ENCODE data around the gene NHS.

NHS gene

DNA sequence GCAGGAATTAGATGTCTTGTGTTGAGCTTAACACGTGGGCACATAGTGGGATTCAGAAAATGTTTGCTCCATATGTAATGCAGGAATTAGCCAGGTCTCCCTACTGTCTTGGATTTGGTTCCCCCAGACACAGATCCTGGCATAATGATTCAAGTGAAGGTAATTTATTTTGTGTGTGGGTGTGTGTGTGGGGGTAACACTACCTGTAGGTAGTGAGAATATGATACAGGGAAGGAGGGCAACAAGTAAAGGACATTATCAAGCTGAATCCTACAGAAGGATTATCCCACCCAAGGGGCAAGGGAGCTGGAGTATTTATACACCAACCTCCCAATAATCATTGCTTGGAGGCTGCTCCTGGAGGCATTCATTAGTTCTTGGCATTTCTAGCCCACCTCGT, 101.4 kb downstream of the NHS start:
- Histone ChIP-seq H3K4me1 (ENCODE audit: control insufficient read depth in 2 of 2, insufficient read depth in 2 of 2, low read length in 2 of 2) (no peaks in the 10 kb centered on the region), H3K36me3 (ENCODE audit: control insufficient read depth in 2 of 2, insufficient read depth in 2 of 2, low read length in 2 of 2) (no peaks in the 10 kb centered on the region), H3K27me3 (ENCODE audit: control insufficient read depth in 2 of 2, insufficient read depth in 2 of 2, low read length in 2 of 2) (no peaks in the 10 kb centered on the region), H3K9ac (ENCODE audit: low read depth in 1 of 2, low read length in 2 of 2) (no peak overlapping the region), H3K4me3 (ENCODE audit: low read length in 2 of 2) (no peak overlapping the region), H3K27ac (ENCODE audit: low read depth in 2 of 2, low read length in 2 of 2) (no peak overlapping the region), H3K9me3 (ENCODE audit: control insufficient read depth in 2 of 2, low read length in 2 of 2) (no peaks in the 10 kb centered on the region)

DNA sequence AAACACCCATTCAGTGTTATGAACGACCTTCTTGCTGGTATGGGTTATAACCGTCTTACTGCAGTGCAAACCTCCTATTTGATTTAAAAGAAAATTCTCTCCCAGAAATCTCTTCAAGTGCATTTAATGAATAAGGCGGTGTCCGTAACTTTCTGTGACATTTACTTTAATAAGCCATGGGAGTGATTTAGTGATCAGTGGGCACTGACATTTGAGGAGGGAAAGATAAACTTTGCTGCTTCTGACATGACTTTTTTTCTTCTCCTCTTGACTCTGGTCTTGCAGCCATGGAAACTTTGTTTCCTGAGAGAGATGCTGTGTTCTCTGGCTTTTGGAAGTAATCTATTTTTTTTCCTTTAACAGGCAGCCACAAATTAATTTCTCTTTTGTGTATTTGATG, 106.1 kb downstream of the NHS start:
- Histone ChIP-seq H3K27me3 (ENCODE audit: control insufficient read depth in 2 of 2, insufficient read depth in 2 of 2, low read length in 2 of 2) (peaks cover 2 to 7% of the 10 kb centered on the region in 2 donors), H3K9me3 (ENCODE audit: control insufficient read depth in 2 of 2, low read length in 2 of 2) (no peaks in the 10 kb centered on the region), H3K27ac (ENCODE audit: low read depth in 2 of 2, low read length in 2 of 2) (no peak overlapping the region), H3K9ac (ENCODE audit: low read depth in 1 of 2, low read length in 2 of 2) (no peak overlapping the region), H3K4me1 (ENCODE audit: control insufficient read depth in 2 of 2, insufficient read depth in 2 of 2, low read length in 2 of 2) (no peaks in the 10 kb centered on the region), H3K4me3 (ENCODE audit: low read length in 2 of 2) (no peak overlapping the region), H3K36me3 (ENCODE audit: control insufficient read depth in 2 of 2, insufficient read depth in 2 of 2, low read length in 2 of 2) (no peaks in the 10 kb centered on the region)

DNA sequence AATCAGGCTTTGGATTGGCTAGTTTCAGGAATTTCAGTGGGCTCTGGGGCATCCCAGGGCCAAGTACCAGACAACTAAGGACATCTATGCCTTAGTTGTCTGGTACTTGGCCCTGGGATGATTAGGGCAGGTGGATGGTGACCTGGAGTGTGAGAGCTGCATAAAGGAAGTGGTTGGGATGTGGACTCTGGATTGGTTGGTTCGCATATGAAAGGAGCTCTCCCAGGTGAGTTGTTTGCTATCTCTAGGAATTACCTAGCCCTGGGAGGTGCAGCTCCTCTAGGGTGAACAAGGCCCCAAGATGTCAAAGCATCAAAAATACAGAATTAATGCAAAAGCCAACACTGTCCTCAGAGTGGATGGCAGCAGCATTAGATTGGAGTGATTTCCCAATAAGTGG, 109.6 kb downstream of the NHS start:
- no peak overlapping the region for H3K4me3 ChIP-seq (ENCODE audit: low read length in 2 of 2)
- H3K27ac ChIP-seq (ENCODE audit: low read depth in 2 of 2, low read length in 2 of 2) = no peak overlapping the region
- peaks cover 2 to 7% of the 10 kb centered on the region in 2 donors for H3K27me3 ChIP-seq (ENCODE audit: control insufficient read depth in 2 of 2, insufficient read depth in 2 of 2, low read length in 2 of 2)
- H3K9ac ChIP-seq (ENCODE audit: low read depth in 1 of 2, low read length in 2 of 2) = no peak overlapping the region
- no peaks in the 10 kb centered on the region for H3K4me1 ChIP-seq (ENCODE audit: control insufficient read depth in 2 of 2, insufficient read depth in 2 of 2, low read length in 2 of 2)
- H3K36me3 ChIP-seq (ENCODE audit: control insufficient read depth in 2 of 2, insufficient read depth in 2 of 2, low read length in 2 of 2) = no peaks in the 10 kb centered on the region
- no peaks in the 10 kb centered on the region for H3K9me3 ChIP-seq (ENCODE audit: control insufficient read depth in 2 of 2, low read length in 2 of 2)

DNA sequence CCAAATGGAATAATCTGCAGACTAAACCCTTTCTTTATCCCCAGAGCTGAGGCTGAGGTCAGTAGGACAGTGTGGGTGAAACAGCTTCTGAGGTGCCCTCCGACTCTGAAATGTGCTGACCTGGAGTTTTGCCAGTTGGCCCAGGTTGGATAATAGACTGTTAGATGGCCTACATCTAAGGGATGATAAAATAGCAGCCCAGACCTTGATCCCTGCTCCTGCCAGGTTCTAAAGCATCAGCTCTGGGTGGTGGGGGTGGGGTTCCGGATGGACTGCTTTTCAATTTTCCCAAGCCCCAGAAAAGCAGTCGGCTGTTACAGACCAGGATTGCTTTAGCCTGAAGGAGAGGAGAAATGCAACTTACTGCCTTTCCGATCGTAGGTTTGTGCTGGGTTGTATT, 110.4 kb downstream of the NHS start:
- Histone ChIP-seq H3K27ac (ENCODE audit: low read depth in 2 of 2, low read length in 2 of 2) (no peak overlapping the region), H3K36me3 (ENCODE audit: control insufficient read depth in 2 of 2, insufficient read depth in 2 of 2, low read length in 2 of 2) (no peaks in the 10 kb centered on the region), H3K9me3 (ENCODE audit: control insufficient read depth in 2 of 2, low read length in 2 of 2) (no peaks in the 10 kb centered on the region), H3K9ac (ENCODE audit: low read depth in 1 of 2, low read length in 2 of 2) (no peak overlapping the region), H3K27me3 (ENCODE audit: control insufficient read depth in 2 of 2, insufficient read depth in 2 of 2, low read length in 2 of 2) (peaks cover 2 to 7% of the 10 kb centered on the region in 2 donors), H3K4me1 (ENCODE audit: control insufficient read depth in 2 of 2, insufficient read depth in 2 of 2, low read length in 2 of 2) (no peaks in the 10 kb centered on the region), H3K4me3 (ENCODE audit: low read length in 2 of 2) (no peak overlapping the region)

DNA sequence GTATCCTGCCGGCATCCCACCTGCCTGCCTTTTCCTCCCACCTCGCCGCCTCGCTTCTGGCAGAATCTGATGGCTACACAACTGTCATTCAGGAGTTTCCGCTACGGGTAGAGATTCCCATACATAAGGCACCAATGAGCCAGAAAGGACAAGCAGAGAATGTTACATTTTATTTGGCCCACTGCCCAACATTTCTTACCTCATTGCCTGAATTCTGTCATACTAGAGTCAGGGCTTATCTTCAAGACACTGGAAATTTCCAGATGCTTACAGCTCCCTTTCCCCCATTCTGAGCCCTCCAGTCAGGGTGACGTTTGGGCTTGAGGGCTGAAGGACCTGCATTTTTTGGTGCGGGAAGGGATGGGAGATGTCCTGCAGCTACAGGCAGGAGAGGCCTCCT, 113.0 kb downstream of the NHS start:
- H3K27me3 ChIP-seq (ENCODE audit: control insufficient read depth in 2 of 2, insufficient read depth in 2 of 2, low read length in 2 of 2) = peaks cover 2 to 7% of the 10 kb centered on the region in 2 donors
- no peak overlapping the region for H3K4me3 ChIP-seq (ENCODE audit: low read length in 2 of 2)
- no peaks in the 10 kb centered on the region for H3K36me3 ChIP-seq (ENCODE audit: control insufficient read depth in 2 of 2, insufficient read depth in 2 of 2, low read length in 2 of 2)
- H3K4me1 ChIP-seq (ENCODE audit: control insufficient read depth in 2 of 2, insufficient read depth in 2 of 2, low read length in 2 of 2) = no peaks in the 10 kb centered on the region
- no peak overlapping the region for H3K27ac ChIP-seq (ENCODE audit: low read depth in 2 of 2, low read length in 2 of 2)
- no peak overlapping the region for H3K9ac ChIP-seq (ENCODE audit: low read depth in 1 of 2, low read length in 2 of 2)
- H3K9me3 ChIP-seq (ENCODE audit: control insufficient read depth in 2 of 2, low read length in 2 of 2) = no peaks in the 10 kb centered on the region

DNA sequence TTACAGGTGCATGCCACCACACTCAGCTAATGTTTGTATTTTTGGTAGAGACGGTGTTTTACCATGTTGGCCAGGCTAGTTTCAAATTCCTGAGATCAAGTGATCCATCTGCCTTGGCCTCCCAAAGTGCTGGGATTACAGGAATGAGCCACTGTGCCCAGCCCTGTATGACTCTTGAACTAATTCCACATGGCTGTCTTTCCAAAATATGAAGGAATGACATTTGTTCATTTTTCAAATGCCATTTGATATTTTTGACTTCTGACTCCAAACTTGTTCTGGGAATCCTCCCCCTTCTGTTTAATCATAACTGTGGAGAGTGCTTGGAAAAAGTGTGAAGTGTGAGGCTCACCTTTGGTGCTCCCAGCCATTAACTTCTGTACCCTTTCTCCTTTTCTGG, 119.2 kb downstream of the NHS start:
- Histone ChIP-seq H3K9ac (ENCODE audit: low read depth in 1 of 2, low read length in 2 of 2) (no peak overlapping the region), H3K9me3 (ENCODE audit: control insufficient read depth in 2 of 2, low read length in 2 of 2) (no peaks in the 10 kb centered on the region), H3K27ac (ENCODE audit: low read depth in 2 of 2, low read length in 2 of 2) (no peak overlapping the region), H3K36me3 (ENCODE audit: control insufficient read depth in 2 of 2, insufficient read depth in 2 of 2, low read length in 2 of 2) (no peaks in the 10 kb centered on the region), H3K27me3 (ENCODE audit: control insufficient read depth in 2 of 2, insufficient read depth in 2 of 2, low read length in 2 of 2) (peaks cover 4 to 8% of the 10 kb centered on the region in 2 donors), H3K4me1 (ENCODE audit: control insufficient read depth in 2 of 2, insufficient read depth in 2 of 2, low read length in 2 of 2) (peaks cover 0 to 3% of the 10 kb centered on the region in 2 donors), H3K4me3 (ENCODE audit: low read length in 2 of 2) (no peak overlapping the region)

DNA sequence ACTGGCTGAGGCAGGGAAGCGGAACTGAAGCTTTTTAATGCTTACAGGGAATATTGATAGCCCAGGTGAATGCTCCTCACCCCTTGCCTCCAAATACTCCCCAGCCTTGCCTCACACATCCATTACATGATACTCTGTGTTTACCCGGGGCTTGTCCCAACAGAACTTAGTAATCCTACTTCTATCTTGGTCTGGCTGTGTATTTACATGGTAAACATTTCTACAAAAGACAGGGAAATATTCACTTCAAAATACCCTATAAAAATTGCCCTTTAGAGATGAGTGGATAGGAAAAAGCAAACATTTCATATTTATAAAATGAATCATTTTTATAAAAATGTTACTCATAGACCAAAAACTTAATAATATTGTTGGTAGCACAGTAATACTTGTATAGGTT, 120.1 kb downstream of the NHS start:
- no peak overlapping the region for H3K4me3 ChIP-seq (ENCODE audit: low read length in 2 of 2)
- H3K9me3 ChIP-seq (ENCODE audit: control insufficient read depth in 2 of 2, low read length in 2 of 2) = no peaks in the 10 kb centered on the region
- no peaks in the 10 kb centered on the region for H3K36me3 ChIP-seq (ENCODE audit: control insufficient read depth in 2 of 2, insufficient read depth in 2 of 2, low read length in 2 of 2)
- no peak overlapping the region for H3K27ac ChIP-seq (ENCODE audit: low read depth in 2 of 2, low read length in 2 of 2)
- H3K9ac ChIP-seq (ENCODE audit: low read depth in 1 of 2, low read length in 2 of 2) = no peak overlapping the region
- peaks cover 4 to 8% of the 10 kb centered on the region in 2 donors for H3K27me3 ChIP-seq (ENCODE audit: control insufficient read depth in 2 of 2, insufficient read depth in 2 of 2, low read length in 2 of 2)
- peaks cover 0 to 3% of the 10 kb centered on the region in 2 donors for H3K4me1 ChIP-seq (ENCODE audit: control insufficient read depth in 2 of 2, insufficient read depth in 2 of 2, low read length in 2 of 2)

DNA sequence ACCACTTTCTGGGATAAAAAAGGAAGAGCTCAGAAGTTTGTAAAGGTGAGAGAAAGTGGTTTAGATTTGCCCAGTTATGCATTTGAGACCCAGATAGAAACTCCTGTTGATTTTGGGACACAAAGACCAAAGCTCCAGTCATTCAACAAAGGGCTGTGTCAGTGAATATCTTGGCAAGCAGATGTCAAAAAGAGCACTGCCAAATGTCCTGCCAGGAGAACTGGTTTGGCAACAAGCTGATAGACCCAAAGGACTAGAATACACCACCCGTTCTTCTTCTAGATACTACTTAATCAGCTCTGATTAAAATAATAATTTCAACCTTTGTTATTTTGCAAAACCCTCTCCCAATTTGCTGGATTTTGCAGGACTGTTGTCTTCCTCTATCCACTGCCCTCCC, 121.4 kb downstream of the NHS start:
- no peak overlapping the region for H3K9ac ChIP-seq (ENCODE audit: low read depth in 1 of 2, low read length in 2 of 2)
- peaks cover 0 to 6% of the 10 kb centered on the region in 2 donors for H3K4me1 ChIP-seq (ENCODE audit: control insufficient read depth in 2 of 2, insufficient read depth in 2 of 2, low read length in 2 of 2)
- H3K4me3 ChIP-seq (ENCODE audit: low read length in 2 of 2) = no peak overlapping the region
- no peaks in the 10 kb centered on the region for H3K9me3 ChIP-seq (ENCODE audit: control insufficient read depth in 2 of 2, low read length in 2 of 2)
- no peak overlapping the region for H3K27ac ChIP-seq (ENCODE audit: low read depth in 2 of 2, low read length in 2 of 2)
- no peaks in the 10 kb centered on the region for H3K36me3 ChIP-seq (ENCODE audit: control insufficient read depth in 2 of 2, insufficient read depth in 2 of 2, low read length in 2 of 2)
- peaks cover 4 to 8% of the 10 kb centered on the region in 2 donors for H3K27me3 ChIP-seq (ENCODE audit: control insufficient read depth in 2 of 2, insufficient read depth in 2 of 2, low read length in 2 of 2)

DNA sequence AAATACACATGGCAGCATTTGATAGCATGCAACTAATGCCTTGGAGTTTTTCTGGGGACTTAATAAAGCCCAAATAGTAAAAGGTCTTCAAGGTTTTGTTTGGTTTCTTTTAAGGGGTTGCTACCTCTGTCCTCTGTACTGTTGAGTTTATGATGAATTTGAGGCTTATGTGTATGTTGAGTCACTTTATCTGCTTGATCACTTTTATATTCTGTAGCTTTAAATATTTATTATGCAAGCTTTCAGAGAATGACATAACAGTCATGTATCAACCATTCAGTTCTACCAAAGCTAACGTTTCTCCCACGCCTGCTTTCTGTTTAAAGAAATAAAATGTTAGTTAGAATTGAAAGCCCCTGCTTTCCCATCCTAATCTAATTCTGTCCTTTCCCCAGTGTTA, 122.2 kb downstream of the NHS start:
- Histone ChIP-seq H3K27me3 (ENCODE audit: control insufficient read depth in 2 of 2, insufficient read depth in 2 of 2, low read length in 2 of 2) (peaks cover 4 to 8% of the 10 kb centered on the region in 2 donors), H3K27ac (ENCODE audit: low read depth in 2 of 2, low read length in 2 of 2) (no peak overlapping the region)

DNA sequence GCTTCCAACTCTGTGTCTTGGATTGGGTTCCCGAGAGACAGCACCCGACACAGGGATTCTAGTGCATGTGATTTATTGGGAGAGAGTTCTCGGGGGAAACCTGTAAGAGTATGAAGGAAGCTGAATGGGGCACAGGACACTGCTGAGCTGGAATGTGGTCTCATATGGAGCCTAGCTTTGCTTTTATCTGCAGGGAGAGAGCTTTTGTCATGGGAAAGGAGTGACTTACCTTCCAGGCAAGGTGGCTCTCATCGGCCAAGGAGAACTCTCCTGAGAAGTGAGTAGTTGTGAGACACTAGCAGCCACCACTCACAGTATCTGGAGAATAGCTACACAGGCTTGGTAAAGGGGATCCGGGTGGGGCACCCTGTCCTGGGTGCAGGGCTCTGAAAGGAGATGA, 124.5 kb downstream of the NHS start:
- Histone ChIP-seq H3K4me1 (ENCODE audit: control insufficient read depth in 2 of 2, insufficient read depth in 2 of 2, low read length in 2 of 2) (peaks cover 0 to 6% of the 10 kb centered on the region in 2 donors), H3K9me3 (ENCODE audit: control insufficient read depth in 2 of 2, low read length in 2 of 2) (no peaks in the 10 kb centered on the region), H3K4me3 (ENCODE audit: low read length in 2 of 2) (no peak overlapping the region), H3K9ac (ENCODE audit: low read depth in 1 of 2, low read length in 2 of 2) (no peak overlapping the region), H3K27me3 (ENCODE audit: control insufficient read depth in 2 of 2, insufficient read depth in 2 of 2, low read length in 2 of 2) (peaks cover 4 to 6% of the 10 kb centered on the region in 2 donors), H3K36me3 (ENCODE audit: control insufficient read depth in 2 of 2, insufficient read depth in 2 of 2, low read length in 2 of 2) (no peaks in the 10 kb centered on the region), H3K27ac (ENCODE audit: low read depth in 2 of 2, low read length in 2 of 2) (no peak overlapping the region)

More for the DNA sequence above, 122.2 kb downstream of the NHS start:
- H3K9me3 ChIP-seq (ENCODE audit: control insufficient read depth in 2 of 2, low read length in 2 of 2) = no peaks in the 10 kb centered on the region
- no peak overlapping the region for H3K4me3 ChIP-seq (ENCODE audit: low read length in 2 of 2)
- H3K36me3 ChIP-seq (ENCODE audit: control insufficient read depth in 2 of 2, insufficient read depth in 2 of 2, low read length in 2 of 2) = no peaks in the 10 kb centered on the region
- H3K4me1 ChIP-seq (ENCODE audit: control insufficient read depth in 2 of 2, insufficient read depth in 2 of 2, low read length in 2 of 2) = peaks cover 0 to 6% of the 10 kb centered on the region in 2 donors
- no peak overlapping the region for H3K9ac ChIP-seq (ENCODE audit: low read depth in 1 of 2, low read length in 2 of 2)

DNA sequence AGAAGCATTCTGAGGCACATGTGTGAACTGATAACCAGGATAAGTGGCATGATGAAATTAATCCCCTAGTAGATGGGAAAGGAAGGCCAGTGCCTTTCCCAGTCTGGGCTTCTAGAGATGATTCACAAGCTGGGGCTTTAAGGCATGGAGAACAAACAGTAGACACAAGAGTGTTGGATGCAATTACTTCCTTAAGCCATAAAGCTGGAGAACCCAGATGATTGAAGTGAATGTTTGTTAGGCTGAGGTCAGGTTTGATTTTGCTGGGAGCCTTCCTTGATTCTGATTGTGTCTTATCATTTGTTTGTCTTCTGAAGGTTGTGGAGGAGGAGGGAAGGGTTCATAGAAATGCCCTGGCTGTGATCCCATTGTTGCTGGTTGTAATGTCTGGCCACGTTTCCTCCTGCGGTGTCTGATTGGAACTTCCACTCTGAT, 125.2 kb downstream of the NHS start:
- no peak overlapping the region for H3K27ac ChIP-seq (ENCODE audit: low read depth in 2 of 2, low read length in 2 of 2)
- no peak overlapping the region for H3K4me3 ChIP-seq (ENCODE audit: low read length in 2 of 2)
- H3K27me3 ChIP-seq (ENCODE audit: control insufficient read depth in 2 of 2, insufficient read depth in 2 of 2, low read length in 2 of 2) = peaks cover 4 to 6% of the 10 kb centered on the region in 2 donors

More for the DNA sequence above, 125.2 kb downstream of the NHS start:
- peaks cover 0 to 6% of the 10 kb centered on the region in 2 donors for H3K4me1 ChIP-seq (ENCODE audit: control insufficient read depth in 2 of 2, insufficient read depth in 2 of 2, low read length in 2 of 2)
- no peaks in the 10 kb centered on the region for H3K36me3 ChIP-seq (ENCODE audit: control insufficient read depth in 2 of 2, insufficient read depth in 2 of 2, low read length in 2 of 2)
- H3K9ac ChIP-seq (ENCODE audit: low read depth in 1 of 2, low read length in 2 of 2) = no peak overlapping the region
- no peaks in the 10 kb centered on the region for H3K9me3 ChIP-seq (ENCODE audit: control insufficient read depth in 2 of 2, low read length in 2 of 2)
